Gastrocnemius medialis (tissue), 4 donors: ENCODE measurements around the gene MRLN. TPM values are rescaled to one million over a fixed set of nuclear protein-coding genes. Genes with fewer than 3 reads are reported as not detected.

ENCODE experiments used
- ATAC-seq, 2 donors: fragments of 150-250 bp; one replicate each; pipeline ENCODE4 v1.9.1; 2016
- DNase-seq, 2 donors: peaks; one replicate each; pipeline ENCODE4 v3.0.0-alpha.2; 2019
- H3K27ac ChIP-seq, 4 donors: fragments of 200-600 bp; sonication (generic); 1 replicate in 1 of 4; 2 replicates in 3 of 4; pipeline ENCODE4 v1.5.1; 2016 to 2018; ENCODE audit warnings: mild to moderate bottlenecking in 2 of 4, moderate library complexity in 1 of 4
- H3K27me3 ChIP-seq, 3 donors: fragments of 200-600 bp; sonication (generic) in 2 of 3; 1 replicate in 1 of 3; 2 replicates in 2 of 3; pipeline versions ENCODE4 v1.5.1 to v1.6.0; 2016 to 2019; ENCODE audit warnings: mild to moderate bottlenecking in 1 of 3, moderate library complexity in 1 of 3
- H3K36me3 ChIP-seq, 2 donors: fragments of 200-600 bp; sonication (generic) in 1 of 2; one replicate each; pipeline ENCODE4 v1.5.1; 2017 to 2018
- H3K4me1 ChIP-seq, 2 donors: fragments of 200-600 bp; sonication (generic) in 1 of 2; one replicate each; pipeline ENCODE4 v1.5.1; 2016 to 2017; ENCODE audit warnings: mild to moderate bottlenecking in 2 of 2
- H3K4me3 ChIP-seq, 4 donors: fragments of 200-600 bp; sonication (generic) in 3 of 4; 1 replicate in 1 of 4; 2 replicates in 3 of 4; pipeline ENCODE4 v1.5.1; 2016 to 2019; ENCODE audit warnings: mild to moderate bottlenecking in 2 of 4
- H3K9me3 ChIP-seq, 3 donors: fragments of 200-600 bp; sonication (generic) in 2 of 3; 1 replicate in 1 of 3; 2 replicates in 2 of 3; pipeline ENCODE4 v1.5.1; 2016 to 2019
- POLR2A ChIP-seq, 2 donors: fragments of 450-650 bp; IDR thresholded peaks; one replicate each; pipeline ENCODE4 v1.6.1; 2017; ENCODE audit warnings: antibody characterized with exemption in 2 of 2, mild to moderate bottlenecking in 2 of 2, moderate library complexity in 2 of 2
- in situ Hi-C, 4 donors: fragments of 200-750 bp; cut with MboI; loops; one replicate each; pipeline versions ENCODE4 v1.15.0 to v1.8.0; 2017; ENCODE audit warnings: low sequenced_read_pairs in 4 of 4
- intact Hi-C: fragments of 100-400 bp; cut with DNase I; formaldehyde crosslinking; loops from one replicate; pipeline ENCODE4 v1.15.1; 2023; ENCODE audit warnings: low total_unique reads
- total RNA-seq, 4 donors: library from RNA; depleted of rRNA; stranded (reverse); fragments of >200 nt; gene quantifications; one replicate each; pipeline versions ENCODE4 v1.1.0 to v1.2.3, GENCODE V29; 2016
- TF ChIP-seq, protein P1 (sequence below), 5 experiments: fragments of 450-650 bp in 3 of 5; fragments of 200-600 bp in 2 of 5; sonication (generic) in 2 of 5; IDR thresholded peaks in 4 of 5; conservative IDR thresholded peaks in 1 of 5; 1 replicate in 4 of 5; 2 replicates in 1 of 5; pipeline ENCODE4 v1.5.1; 2016 to 2019; ENCODE audit warnings: antibody characterized with exemption in 5 of 5, mild to moderate bottlenecking in 3 of 5, moderate library complexity in 3 of 5

The MRLN gene
- total RNA-seq, 4 donors from 2014 or later, result 67.7 to 352 (median 188) TPM

GRCh38 chr10:59779756-59780533, 26.7 kb upstream of the MRLN start:
- in situ Hi-C loops, result no loop called here
- ATAC-seq (peak; percentile 26 to 73), DNase-seq (no peak)
- no peak for TF ChIP-seq POLR2A (IDR thresholded peaks at IDR 0.05)
- TF ChIP-seq, protein P1, sequence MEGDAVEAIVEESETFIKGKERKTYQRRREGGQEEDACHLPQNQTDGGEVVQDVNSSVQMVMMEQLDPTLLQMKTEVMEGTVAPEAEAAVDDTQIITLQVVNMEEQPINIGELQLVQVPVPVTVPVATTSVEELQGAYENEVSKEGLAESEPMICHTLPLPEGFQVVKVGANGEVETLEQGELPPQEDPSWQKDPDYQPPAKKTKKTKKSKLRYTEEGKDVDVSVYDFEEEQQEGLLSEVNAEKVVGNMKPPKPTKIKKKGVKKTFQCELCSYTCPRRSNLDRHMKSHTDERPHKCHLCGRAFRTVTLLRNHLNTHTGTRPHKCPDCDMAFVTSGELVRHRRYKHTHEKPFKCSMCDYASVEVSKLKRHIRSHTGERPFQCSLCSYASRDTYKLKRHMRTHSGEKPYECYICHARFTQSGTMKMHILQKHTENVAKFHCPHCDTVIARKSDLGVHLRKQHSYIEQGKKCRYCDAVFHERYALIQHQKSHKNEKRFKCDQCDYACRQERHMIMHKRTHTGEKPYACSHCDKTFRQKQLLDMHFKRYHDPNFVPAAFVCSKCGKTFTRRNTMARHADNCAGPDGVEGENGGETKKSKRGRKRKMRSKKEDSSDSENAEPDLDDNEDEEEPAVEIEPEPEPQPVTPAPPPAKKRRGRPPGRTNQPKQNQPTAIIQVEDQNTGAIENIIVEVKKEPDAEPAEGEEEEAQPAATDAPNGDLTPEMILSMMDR (IDR thresholded peaks at IDR 0.05 in 4 of 5, conservative IDR thresholded peaks at IDR 0.05 in 1 of 5), result no peak
- no peaks in the 10 kb centered on the region for H3K27me3 ChIP-seq
- H3K4me1 ChIP-seq, result peaks cover 6 to 7% of the 10 kb centered on the region in 2 donors
- H3K27ac ChIP-seq, result peak overlapping the region in 1 of 4 donors; percentile 29
- no peak overlapping the region for H3K4me3 ChIP-seq
- H3K9me3 ChIP-seq, result no peaks in the 10 kb centered on the region
- H3K36me3 ChIP-seq, result no peaks in the 10 kb centered on the region
- intact Hi-C loops, result no loop called here

DNA sequence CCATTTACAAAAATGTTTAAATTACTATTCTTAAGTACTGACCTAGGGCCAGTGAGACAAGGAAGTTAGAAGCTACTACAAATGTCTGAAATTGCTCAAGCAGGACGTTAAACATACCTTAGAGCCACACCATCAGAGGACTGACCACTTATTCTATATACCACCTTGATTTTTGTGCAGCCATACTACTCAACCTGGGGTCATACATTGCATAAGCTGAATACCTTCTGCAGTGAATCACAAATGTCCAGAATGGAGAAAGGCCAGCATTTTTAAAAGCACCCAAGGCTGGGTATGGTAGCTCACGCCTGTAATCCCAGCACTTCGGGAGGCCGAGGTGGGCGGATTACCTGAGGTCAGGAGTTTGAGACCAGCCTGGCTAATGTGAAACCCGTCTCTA, 21.2 kb upstream of the MRLN start:
- no peak for DNase-seq
- intact Hi-C loops (no loop called here), in situ Hi-C loops (no loop called here)
- Histone ChIP-seq H3K4me1 (peaks cover 0 to under 1% of the 10 kb centered on the region in 2 donors), H3K27ac (no peak overlapping the region), H3K9me3 (no peaks in the 10 kb centered on the region), H3K27me3 (no peaks in the 10 kb centered on the region), H3K4me3 (no peak overlapping the region), H3K36me3 (no peaks in the 10 kb centered on the region)
- TF ChIP-seq, protein P1 (IDR thresholded peaks at IDR 0.05 in 4 of 5, conservative IDR thresholded peaks at IDR 0.05 in 1 of 5), result no peak
- no peak for TF ChIP-seq POLR2A (IDR thresholded peaks at IDR 0.05)
- ATAC-seq, result no peak

GRCh38 chr10:59773088-59773487, 19.8 kb upstream of the MRLN start:
- Histone ChIP-seq H3K27me3 (no peaks in the 10 kb centered on the region), H3K9me3 (no peaks in the 10 kb centered on the region), H3K4me3 (no peak overlapping the region), H3K4me1 (no peaks in the 10 kb centered on the region), H3K36me3 (no peaks in the 10 kb centered on the region), H3K27ac (no peak overlapping the region)
- TF ChIP-seq POLR2A (IDR thresholded peaks at IDR 0.05), result no peak
- TF ChIP-seq, protein P1 (IDR thresholded peaks at IDR 0.05 in 4 of 5, conservative IDR thresholded peaks at IDR 0.05 in 1 of 5), result no peak
- no peak for DNase-seq
- no peak for ATAC-seq
- intact Hi-C loops, result no loop called here
- in situ Hi-C loops, result no loop called here

DNA sequence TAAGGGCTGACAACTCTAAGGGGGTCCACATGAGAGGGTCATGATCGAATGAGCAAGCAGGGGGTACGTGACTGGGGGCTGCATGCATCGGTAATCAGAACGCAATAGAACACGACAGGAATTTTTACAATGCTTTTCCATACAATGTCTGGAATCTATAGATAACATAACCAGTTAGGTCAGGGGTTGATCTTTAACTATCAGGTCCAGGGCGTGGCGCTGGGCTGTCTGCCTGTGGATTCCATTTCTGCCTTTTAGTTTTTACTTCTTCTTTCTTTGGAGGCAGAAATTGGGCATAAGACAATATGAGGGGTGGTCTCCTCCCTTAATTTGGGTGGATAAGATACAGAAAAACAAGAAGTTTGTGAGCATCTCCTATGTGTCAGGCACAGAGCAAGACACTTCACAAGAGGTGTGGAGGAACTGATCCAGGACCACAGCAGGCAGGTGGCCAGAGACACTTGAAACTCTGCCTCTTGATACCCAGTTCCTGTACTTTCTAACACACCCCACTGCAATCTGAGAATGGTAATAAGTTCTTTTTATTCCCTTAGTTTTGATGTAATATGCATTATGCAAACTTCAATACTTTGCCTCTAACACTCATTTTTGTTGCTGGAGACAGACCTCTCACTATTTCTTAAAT, 18.0 kb upstream of the MRLN start:
- Histone ChIP-seq H3K9me3 (no peaks in the 10 kb centered on the region), H3K4me3 (no peak overlapping the region), H3K4me1 (no peaks in the 10 kb centered on the region), H3K27ac (no peak overlapping the region), H3K27me3 (no peaks in the 10 kb centered on the region), H3K36me3 (no peaks in the 10 kb centered on the region)
- DNase-seq, result no peak
- TF ChIP-seq, protein P1 (IDR thresholded peaks at IDR 0.05 in 4 of 5, conservative IDR thresholded peaks at IDR 0.05 in 1 of 5), result no peak
- ATAC-seq, result no peak
- intact Hi-C loops, result no loop called here
- in situ Hi-C loops, result no loop called here
